Gastroesophageal sphincter (tissue), 4 donors: ENCODE results near the gene ACKR2. TPM values are rescaled to one million over a fixed set of nuclear protein-coding genes. Genes with fewer than 3 reads are reported as not detected.

Experiments
- ATAC-seq: fragments of 150-250 bp; one replicate; pipeline ENCODE4 v1.9.1; 2016; ENCODE audit warnings: mild to moderate bottlenecking, moderate library complexity
- H3K27ac ChIP-seq, 4 donors: fragments of 200-600 bp; sonication (generic) in 3 of 4; 1 replicate in 3 of 4; 2 replicates in 1 of 4; pipeline ENCODE4 v1.5.1; 2016 to 2019
- H3K27me3 ChIP-seq: fragments of 200-600 bp; sonication (generic); one replicate; pipeline ENCODE4 v1.5.1; 2019
- H3K36me3 ChIP-seq, 2 donors: fragments of 200-600 bp; sonication (generic); one replicate each; pipeline ENCODE4 v1.5.1; 2019; ENCODE audit warnings: control low read depth in 1 of 2
- H3K4me1 ChIP-seq, 3 donors: fragments of 200-600 bp; sonication (generic); 1 replicate in 2 of 3; 2 replicates in 1 of 3; pipeline ENCODE4 v1.5.1; 2016 to 2019; ENCODE audit warnings: control low read depth in 2 of 3
- H3K4me3 ChIP-seq, 2 donors: fragments of 200-600 bp; sonication (generic); one replicate each; pipeline ENCODE4 v1.5.1; 2019; ENCODE audit warnings: mild to moderate bottlenecking in 1 of 2, moderate library complexity in 1 of 2
- H3K9me3 ChIP-seq, 3 donors: fragments of 200-600 bp; sonication (generic); one replicate each; pipeline ENCODE4 v1.5.1; 2017 to 2019; ENCODE audit warnings: control low read depth in 2 of 3
- EP300 ChIP-seq: sonication (generic); formaldehyde crosslinking; IDR thresholded peaks from one replicate; pipeline ENCODE4 v1.6.1; 2017; ENCODE audit warnings: antibody characterized with exemption, mild to moderate bottlenecking
- POLR2A ChIP-seq, 2 donors: fragments of 450-650 bp; IDR thresholded peaks; one replicate each; pipeline ENCODE4 v1.6.1; 2017; ENCODE audit warnings: antibody characterized with exemption in 2 of 2, mild to moderate bottlenecking in 2 of 2, moderate library complexity in 1 of 2
- POLR2AphosphoS5 ChIP-seq: sonication (generic); formaldehyde crosslinking; IDR thresholded peaks from one replicate; pipeline ENCODE4 v1.6.1; 2017; ENCODE audit warnings: antibody characterized with exemption
- WGBS, 2 donors: methylation state at CpG; one replicate each; pipeline ENCODE4 v1.1.5; 2018; ENCODE audit warnings: low coverage in 1 of 2; 5-methylcytosine and 5-hydroxymethylcytosine counted together
- total RNA-seq, 4 donors: library from RNA; depleted of rRNA; stranded (reverse); fragments of >200 nt; gene quantifications; one replicate each; pipeline ENCODE4 v1.1.0, GENCODE V29; 2016
- TF ChIP-seq, protein P1 (sequence below), 4 experiments: fragments of 200-600 bp in 2 of 4; fragments of 450-650 bp in 2 of 4; sonication (generic) in 1 of 4; IDR thresholded peaks; one replicate each; pipeline ENCODE4 v1.5.1; 2017 to 2019; ENCODE audit warnings: antibody characterized with exemption in 4 of 4, mild to moderate bottlenecking in 2 of 4, moderate library complexity in 2 of 4

Gene ACKR2
- total RNA-seq, 4 donors from 2014 or later: 5.9 to 9.3 (median 7.4) TPM

DNA sequence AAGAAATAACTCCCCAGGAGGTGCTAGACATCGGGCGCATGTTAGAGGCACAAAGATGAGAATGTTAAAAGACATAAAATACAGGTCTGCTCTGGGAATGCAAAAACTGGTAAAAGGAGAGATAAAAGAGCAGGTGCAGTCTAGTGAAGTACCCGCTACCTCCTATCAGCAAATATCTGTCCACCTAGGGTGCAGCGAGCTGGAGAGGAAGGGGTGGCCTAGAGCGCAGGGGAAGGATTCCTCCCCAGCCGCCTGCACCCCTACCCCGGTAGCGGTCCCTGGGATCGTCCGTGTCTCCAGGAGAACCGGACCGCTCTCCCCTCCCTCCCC is 96.5 kb downstream of the ACKR2 start:
- Histone ChIP-seq H3K9me3 (peaks cover 0 to 13% (median 0%) of the 10 kb centered on the region in 3 donors), H3K27me3 (no peaks in the 10 kb centered on the region), H3K36me3 (peaks cover 0 to 30% of the 10 kb centered on the region in 2 donors), H3K4me1 (peaks cover 0 to 27% (median 6%) of the 10 kb centered on the region in 3 donors), H3K27ac (peak overlapping the region in 3 of 4 donors; percentile 85 to 88 (median 86)), H3K4me3 (peak overlapping the region; percentile 47 to 82)
- no peak for ATAC-seq
- WGBS, 2 donors: 13 to 18% methylated on average over 4 to 5 of the region's 12 CpGs
- TF ChIP-seq EP300 (no peak), POLR2A (IDR thresholded peaks at IDR 0.05) (no peak), POLR2AphosphoS5 (no peak)
- TF ChIP-seq, protein P1, sequence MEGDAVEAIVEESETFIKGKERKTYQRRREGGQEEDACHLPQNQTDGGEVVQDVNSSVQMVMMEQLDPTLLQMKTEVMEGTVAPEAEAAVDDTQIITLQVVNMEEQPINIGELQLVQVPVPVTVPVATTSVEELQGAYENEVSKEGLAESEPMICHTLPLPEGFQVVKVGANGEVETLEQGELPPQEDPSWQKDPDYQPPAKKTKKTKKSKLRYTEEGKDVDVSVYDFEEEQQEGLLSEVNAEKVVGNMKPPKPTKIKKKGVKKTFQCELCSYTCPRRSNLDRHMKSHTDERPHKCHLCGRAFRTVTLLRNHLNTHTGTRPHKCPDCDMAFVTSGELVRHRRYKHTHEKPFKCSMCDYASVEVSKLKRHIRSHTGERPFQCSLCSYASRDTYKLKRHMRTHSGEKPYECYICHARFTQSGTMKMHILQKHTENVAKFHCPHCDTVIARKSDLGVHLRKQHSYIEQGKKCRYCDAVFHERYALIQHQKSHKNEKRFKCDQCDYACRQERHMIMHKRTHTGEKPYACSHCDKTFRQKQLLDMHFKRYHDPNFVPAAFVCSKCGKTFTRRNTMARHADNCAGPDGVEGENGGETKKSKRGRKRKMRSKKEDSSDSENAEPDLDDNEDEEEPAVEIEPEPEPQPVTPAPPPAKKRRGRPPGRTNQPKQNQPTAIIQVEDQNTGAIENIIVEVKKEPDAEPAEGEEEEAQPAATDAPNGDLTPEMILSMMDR (IDR thresholded peaks at IDR 0.05): no peak

DNA sequence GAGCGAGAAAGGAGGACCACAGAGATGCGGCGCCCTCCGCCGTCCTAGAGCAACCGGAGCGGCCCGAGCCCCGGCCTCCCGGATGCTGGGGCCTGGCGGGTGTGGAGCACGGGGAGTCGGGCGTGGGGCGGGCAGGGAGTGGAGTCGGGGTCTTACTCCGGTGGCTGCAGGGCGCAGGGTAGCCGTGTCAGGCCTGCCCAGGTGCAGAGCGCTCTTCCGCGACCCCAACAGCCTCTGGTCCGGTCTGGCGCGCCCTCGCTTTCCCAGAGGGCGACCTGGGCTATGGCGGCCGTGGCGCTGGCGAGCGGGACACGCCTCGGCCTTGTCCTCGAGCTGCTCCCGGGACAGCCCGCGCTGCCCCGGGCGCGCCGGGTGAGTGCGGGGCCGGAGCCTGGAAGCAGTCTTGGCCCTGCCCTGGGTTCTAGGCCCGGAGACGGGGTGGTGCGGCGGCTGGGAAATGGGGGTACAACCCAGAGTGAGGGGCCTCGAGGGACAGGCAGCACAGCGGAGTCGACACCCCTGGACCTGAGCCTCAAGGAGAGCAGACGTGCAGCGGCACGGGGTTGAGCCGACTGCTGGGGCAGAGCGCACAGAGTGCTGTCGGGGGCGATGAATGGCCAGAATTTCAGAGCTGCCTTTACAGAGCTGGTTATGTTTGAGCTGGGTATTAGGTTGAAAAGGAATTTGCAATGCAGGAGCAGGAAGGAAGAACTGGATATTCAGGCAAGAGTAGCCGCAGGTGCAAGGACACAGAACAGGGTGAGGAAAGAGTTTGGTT is 97.0 kb downstream of the ACKR2 start, which contains the start of gene ZNF662:
TSS of gene ZNF662 (plus strand) at position 73 of the 778 bp plus-strand sequence. CDS start 1,973 bp downstream, outside the sequence.
- Histone ChIP-seq H3K4me3 (peak within 1 kb of the TSS; percentile 47 to 82), H3K27ac (peak within 1 kb of the TSS; percentile 18 to 88 (median 86)), H3K27me3 (no peaks in the 10 kb centered on the region), H3K36me3 (peaks cover 0 to 36% of the 10 kb centered on the region in 2 donors), H3K4me1 (peaks cover 0 to 27% (median 6%) of the 10 kb centered on the region in 3 donors), H3K9me3 (peaks cover 0 to 18% (median 0%) of the 10 kb centered on the region in 3 donors)
- ATAC-seq: peak; percentile 88
- TF ChIP-seq POLR2A (IDR thresholded peaks at IDR 0.05) (peak; percentile 49 to 51), EP300 (no peak), POLR2AphosphoS5 (peak; percentile 58)
- TF ChIP-seq, protein P1 (IDR thresholded peaks at IDR 0.05): peak in 1 of 4 experiments; percentile 6
- WGBS, 2 donors: 15% methylated on average over 1 to 7 of the region's 59 CpGs

DNA sequence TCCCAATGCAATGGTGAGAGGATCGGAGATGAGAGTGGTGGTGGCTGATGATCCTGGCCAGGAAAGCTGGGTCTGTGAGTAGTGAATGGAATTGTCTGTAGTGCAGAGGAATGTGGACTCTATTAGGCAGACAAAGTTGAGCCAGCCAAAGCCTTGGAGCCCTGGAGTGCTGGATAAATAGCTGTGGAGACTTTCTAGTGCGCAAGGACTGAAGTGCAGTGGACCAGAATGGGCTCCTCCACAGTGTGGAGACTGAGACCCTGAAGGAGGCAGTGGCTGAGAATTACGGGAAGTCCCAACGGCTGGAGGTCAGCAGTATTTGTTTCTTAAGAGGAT is 97.6 kb downstream of the ACKR2 start:
- no peak for TF ChIP-seq EP300
- TF ChIP-seq, protein P1 (IDR thresholded peaks at IDR 0.05): no peak
- TF ChIP-seq POLR2AphosphoS5: no peak
- TF ChIP-seq POLR2A (IDR thresholded peaks at IDR 0.05): no peak
- ATAC-seq: peak; percentile 26
- Histone ChIP-seq H3K36me3 (peaks cover 0 to 42% of the 10 kb centered on the region in 2 donors), H3K27ac (peak overlapping the region in 3 of 4 donors; percentile 85 to 88 (median 86)), H3K4me3 (peak overlapping the region; percentile 47 to 82), H3K27me3 (no peaks in the 10 kb centered on the region), H3K9me3 (peaks cover 0 to 24% (median 0%) of the 10 kb centered on the region in 3 donors), H3K4me1 (peaks cover 0 to 27% (median 6%) of the 10 kb centered on the region in 3 donors)
- WGBS, 2 donors: 36 to 40% methylated on average over 4 of the region's 4 CpGs

DNA sequence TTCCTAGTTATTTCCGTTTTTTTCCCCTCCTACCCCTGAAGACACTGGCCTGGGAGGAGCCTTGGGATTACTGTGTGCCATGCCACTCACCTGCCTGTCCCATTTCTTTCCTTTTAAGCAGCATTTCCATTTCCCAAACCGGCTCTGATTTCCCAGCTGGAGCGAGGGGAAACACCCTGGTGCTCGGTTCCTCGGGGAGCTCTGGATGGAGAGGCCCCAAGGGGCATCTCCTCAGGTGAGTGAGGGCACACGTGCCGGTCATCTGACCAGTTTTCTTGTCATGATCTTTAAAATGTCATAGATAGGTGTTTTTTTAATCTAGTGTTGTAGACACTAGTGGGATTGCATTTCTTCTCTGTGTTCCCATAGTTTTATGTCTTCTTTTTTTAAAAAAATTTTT is 99.4 kb downstream of the ACKR2 start:
- TF ChIP-seq EP300: no peak
- Histone ChIP-seq H3K4me3 (no peak overlapping the region), H3K27me3 (no peaks in the 10 kb centered on the region), H3K36me3 (peaks cover 3 to 54% of the 10 kb centered on the region in 2 donors), H3K4me1 (peaks cover 0 to 27% (median 6%) of the 10 kb centered on the region in 3 donors), H3K27ac (no peak overlapping the region), H3K9me3 (peaks cover 1 to 35% (median 2%) of the 10 kb centered on the region in 3 donors)
- no peak for ATAC-seq
- 97% methylated on average over 7 of the region's 7 CpGs; no CpG with 5 or more reads in 1 of the 2 donors for WGBS, 2 donors

DNA sequence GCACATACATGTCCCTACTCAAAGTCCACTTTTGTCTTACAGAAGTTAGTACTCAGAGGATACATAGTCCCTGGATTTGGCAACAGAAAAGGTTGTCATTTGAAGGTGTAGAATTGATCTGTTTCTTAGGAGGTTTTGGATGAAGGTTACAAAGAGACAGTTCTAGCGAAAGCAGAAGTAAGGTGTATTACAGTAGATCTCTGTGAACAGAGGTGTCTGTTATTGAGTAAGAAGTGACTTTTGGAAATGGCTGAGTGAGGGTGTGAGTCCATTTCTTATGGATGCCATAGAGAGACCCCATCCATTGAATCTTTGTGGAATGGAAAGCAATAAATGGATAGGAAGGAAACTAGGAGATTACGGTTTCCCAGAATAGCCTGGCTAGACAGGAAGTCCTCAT is 102.3 kb downstream of the ACKR2 start:
- Histone ChIP-seq H3K9me3 (peaks cover 3 to 64% (median 3%) of the 10 kb centered on the region in 3 donors), H3K27ac (no peak overlapping the region), H3K36me3 (peaks cover 6 to 78% of the 10 kb centered on the region in 2 donors), H3K4me1 (peaks cover 0 to 13% (median 2%) of the 10 kb centered on the region in 3 donors), H3K4me3 (no peak overlapping the region), H3K27me3 (no peaks in the 10 kb centered on the region)
- 98 to 100% methylated on average over 2 of the region's 2 CpGs for WGBS, 2 donors
- TF ChIP-seq POLR2A (IDR thresholded peaks at IDR 0.05) (no peak), EP300 (no peak), POLR2AphosphoS5 (no peak)
- TF ChIP-seq, protein P1 (IDR thresholded peaks at IDR 0.05): no peak
- ATAC-seq: no peak
